ENCODE results near the gene DHRS2.

The DHRS2 gene

DNA sequence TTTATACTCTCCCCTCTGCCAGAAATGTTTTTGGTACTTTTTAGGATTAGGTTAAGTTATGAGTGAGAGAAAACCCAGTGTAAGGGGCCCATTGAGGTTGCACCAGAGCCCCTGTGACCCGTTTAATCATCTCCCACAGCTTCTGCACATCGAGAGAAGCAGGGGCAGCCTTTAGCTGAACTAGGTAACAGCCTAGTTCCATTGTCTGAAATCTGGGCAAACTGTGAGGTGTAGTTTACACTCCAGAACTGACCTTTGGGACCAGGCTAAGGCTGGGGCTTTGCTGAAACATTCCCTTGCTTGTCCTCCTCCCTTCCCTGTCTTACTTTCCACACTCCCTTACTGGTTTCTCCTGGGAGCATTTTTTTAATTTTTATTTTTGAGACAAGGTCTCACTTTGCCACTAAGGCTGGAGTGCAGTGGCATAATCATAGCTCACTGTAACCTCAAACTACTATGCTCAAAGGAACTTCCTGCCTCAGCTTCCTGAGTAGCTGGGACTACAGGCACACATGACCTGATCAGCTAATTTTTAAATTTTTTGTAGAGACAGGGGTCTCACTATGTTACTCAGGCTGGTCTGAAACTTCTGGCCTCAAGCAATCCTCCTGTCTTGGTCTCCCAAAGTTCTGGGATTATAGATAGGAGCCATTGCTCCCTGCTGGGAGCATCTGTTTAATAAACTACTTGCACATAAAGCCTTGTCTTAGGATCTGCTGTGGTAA lies 25.9 kb upstream of the DHRS2 start:
- no peak for ATAC-seq
- TF ChIP-seq ARNTL (CRISPR knock-in tag; IDR thresholded peaks at IDR 0.05; ENCODE audit: borderline replicate concordance, low read depth) (no peak), CSDC2 (CRISPR knock-in tag; IDR thresholded peaks at IDR 0.05) (no peak), ZC3H10 (CRISPR knock-in tag; IDR thresholded peaks at IDR 0.05) (no peak), PPARA (CRISPR knock-in tag; IDR thresholded peaks at IDR 0.05; ENCODE audit: borderline replicate concordance) (no peak), ZNF565 (CRISPR knock-in tag; conservative IDR thresholded peaks at IDR 0.05; ENCODE audit: low read depth) (no peak), ZNF8 (CRISPR knock-in tag; IDR thresholded peaks at IDR 0.05) (no peak), ZFP3 (CRISPR knock-in tag; IDR thresholded peaks at IDR 0.05) (no peak), RARB (CRISPR knock-in tag; IDR thresholded peaks at IDR 0.05) (no peak), TOX (CRISPR knock-in tag; IDR thresholded peaks at IDR 0.05; ENCODE audit: borderline replicate concordance) (no peak), TCF4 (CRISPR knock-in tag; IDR thresholded peaks at IDR 0.05; ENCODE audit: borderline replicate concordance) (no peak), ISL1 (CRISPR knock-in tag; IDR thresholded peaks at IDR 0.05) (no peak), SNAI2 (CRISPR knock-in tag; IDR thresholded peaks at IDR 0.05) (no peak), ESRRG (CRISPR knock-in tag; IDR thresholded peaks at IDR 0.05) (no peak)
- TF ChIP-seq, protein P1, sequence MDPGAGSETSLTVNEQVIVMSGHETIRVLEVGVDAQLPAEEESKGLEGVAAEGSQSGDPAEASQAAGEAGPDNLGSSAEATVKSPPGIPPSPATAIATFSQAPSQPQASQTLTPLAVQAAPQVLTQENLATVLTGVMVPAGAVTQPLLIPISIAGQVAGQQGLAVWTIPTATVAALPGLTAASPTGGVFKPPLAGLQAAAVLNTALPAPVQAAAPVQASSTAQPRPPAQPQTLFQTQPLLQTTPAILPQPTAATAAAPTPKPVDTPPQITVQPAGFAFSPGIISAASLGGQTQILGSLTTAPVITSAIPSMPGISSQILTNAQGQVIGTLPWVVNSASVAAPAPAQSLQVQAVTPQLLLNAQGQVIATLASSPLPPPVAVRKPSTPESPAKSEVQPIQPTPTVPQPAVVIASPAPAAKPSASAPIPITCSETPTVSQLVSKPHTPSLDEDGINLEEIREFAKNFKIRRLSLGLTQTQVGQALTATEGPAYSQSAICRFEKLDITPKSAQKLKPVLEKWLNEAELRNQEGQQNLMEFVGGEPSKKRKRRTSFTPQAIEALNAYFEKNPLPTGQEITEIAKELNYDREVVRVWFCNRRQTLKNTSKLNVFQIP (CRISPR knock-in tag; IDR thresholded peaks at IDR 0.05; ENCODE audit: borderline replicate concordance, low read depth), result no peak
- TF ChIP-seq, protein P2, sequence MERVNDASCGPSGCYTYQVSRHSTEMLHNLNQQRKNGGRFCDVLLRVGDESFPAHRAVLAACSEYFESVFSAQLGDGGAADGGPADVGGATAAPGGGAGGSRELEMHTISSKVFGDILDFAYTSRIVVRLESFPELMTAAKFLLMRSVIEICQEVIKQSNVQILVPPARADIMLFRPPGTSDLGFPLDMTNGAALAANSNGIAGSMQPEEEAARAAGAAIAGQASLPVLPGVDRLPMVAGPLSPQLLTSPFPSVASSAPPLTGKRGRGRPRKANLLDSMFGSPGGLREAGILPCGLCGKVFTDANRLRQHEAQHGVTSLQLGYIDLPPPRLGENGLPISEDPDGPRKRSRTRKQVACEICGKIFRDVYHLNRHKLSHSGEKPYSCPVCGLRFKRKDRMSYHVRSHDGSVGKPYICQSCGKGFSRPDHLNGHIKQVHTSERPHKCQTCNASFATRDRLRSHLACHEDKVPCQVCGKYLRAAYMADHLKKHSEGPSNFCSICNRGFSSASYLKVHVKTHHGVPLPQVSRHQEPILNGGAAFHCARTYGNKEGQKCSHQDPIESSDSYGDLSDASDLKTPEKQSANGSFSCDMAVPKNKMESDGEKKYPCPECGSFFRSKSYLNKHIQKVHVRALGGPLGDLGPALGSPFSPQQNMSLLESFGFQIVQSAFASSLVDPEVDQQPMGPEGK (CRISPR knock-in tag; IDR thresholded peaks at IDR 0.05; ENCODE audit: borderline replicate concordance), result no peak
- TF ChIP-seq, protein P3, sequence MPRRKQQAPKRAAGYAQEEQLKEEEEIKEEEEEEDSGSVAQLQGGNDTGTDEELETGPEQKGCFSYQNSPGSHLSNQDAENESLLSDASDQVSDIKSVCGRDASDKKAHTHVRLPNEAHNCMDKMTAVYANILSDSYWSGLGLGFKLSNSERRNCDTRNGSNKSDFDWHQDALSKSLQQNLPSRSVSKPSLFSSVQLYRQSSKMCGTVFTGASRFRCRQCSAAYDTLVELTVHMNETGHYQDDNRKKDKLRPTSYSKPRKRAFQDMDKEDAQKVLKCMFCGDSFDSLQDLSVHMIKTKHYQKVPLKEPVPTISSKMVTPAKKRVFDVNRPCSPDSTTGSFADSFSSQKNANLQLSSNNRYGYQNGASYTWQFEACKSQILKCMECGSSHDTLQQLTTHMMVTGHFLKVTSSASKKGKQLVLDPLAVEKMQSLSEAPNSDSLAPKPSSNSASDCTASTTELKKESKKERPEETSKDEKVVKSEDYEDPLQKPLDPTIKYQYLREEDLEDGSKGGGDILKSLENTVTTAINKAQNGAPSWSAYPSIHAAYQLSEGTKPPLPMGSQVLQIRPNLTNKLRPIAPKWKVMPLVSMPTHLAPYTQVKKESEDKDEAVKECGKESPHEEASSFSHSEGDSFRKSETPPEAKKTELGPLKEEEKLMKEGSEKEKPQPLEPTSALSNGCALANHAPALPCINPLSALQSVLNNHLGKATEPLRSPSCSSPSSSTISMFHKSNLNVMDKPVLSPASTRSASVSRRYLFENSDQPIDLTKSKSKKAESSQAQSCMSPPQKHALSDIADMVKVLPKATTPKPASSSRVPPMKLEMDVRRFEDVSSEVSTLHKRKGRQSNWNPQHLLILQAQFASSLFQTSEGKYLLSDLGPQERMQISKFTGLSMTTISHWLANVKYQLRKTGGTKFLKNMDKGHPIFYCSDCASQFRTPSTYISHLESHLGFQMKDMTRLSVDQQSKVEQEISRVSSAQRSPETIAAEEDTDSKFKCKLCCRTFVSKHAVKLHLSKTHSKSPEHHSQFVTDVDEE (CRISPR knock-in tag; IDR thresholded peaks at IDR 0.05), result no peak
- TF ChIP-seq, protein P4, sequence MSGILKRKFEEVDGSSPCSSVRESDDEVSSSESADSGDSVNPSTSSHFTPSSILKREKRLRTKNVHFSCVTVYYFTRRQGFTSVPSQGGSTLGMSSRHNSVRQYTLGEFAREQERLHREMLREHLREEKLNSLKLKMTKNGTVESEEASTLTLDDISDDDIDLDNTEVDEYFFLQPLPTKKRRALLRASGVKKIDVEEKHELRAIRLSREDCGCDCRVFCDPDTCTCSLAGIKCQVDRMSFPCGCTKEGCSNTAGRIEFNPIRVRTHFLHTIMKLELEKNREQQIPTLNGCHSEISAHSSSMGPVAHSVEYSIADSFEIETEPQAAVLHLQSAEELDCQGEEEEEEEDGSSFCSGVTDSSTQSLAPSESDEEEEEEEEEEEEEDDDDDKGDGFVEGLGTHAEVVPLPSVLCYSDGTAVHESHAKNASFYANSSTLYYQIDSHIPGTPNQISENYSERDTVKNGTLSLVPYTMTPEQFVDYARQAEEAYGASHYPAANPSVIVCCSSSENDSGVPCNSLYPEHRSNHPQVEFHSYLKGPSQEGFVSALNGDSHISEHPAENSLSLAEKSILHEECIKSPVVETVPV (CRISPR knock-in tag; IDR thresholded peaks at IDR 0.05), result no peak

DNA sequence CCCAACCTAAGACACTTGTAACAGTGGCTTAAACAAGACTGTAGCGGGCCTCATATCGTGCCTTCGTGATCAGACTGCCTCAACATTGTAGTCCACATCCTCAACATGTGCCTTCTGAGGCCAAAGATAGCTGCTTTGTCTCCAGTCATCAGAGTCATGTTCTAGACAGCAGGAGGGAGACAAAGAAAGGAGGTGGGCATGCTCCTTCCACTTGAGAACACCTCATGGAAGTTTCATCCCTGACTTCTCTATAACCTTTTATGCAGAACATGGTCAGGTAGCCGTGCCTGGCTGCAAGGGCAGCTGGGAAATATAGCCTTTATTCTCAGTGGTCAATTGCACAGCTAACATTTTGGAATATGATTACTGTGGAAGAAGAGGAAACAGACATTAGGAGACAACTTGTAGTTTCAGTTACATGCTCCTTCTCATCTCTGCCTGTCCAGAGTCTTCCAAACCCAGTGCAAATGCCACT lies 25.3 kb upstream of the DHRS2 start:
- ATAC-seq, result no peak

DNA sequence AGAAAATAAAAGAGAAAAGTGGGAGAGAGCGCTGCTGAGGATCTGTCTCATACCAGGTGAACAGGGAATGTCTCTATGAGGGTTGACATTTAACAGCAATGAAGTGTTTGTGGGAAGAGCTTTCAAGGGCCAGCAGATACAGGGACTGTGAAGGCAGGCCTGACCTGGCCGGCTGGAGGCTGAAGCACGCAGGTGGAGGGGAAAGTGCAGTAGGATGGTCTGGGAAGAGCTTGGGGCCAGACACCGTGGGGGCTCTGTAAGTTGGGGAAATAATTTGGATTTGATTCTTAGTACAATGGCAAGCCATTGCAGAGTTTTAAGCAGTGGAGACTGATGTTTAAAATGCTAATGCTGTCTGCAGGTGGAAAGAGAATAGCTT lies 23.8 kb upstream of the DHRS2 start:
- ATAC-seq, result no peak
- TF ChIP-seq ISL1 (CRISPR knock-in tag; IDR thresholded peaks at IDR 0.05) (no peak), OSR1 (CRISPR knock-in tag; IDR thresholded peaks at IDR 0.05) (no peak), ZNF8 (CRISPR knock-in tag; IDR thresholded peaks at IDR 0.05) (no peak), TOX (CRISPR knock-in tag; IDR thresholded peaks at IDR 0.05; ENCODE audit: borderline replicate concordance) (no peak), ZNF565 (CRISPR knock-in tag; conservative IDR thresholded peaks at IDR 0.05; ENCODE audit: low read depth) (no peak), RARB (CRISPR knock-in tag; IDR thresholded peaks at IDR 0.05) (no peak), ZC3H10 (CRISPR knock-in tag; IDR thresholded peaks at IDR 0.05) (no peak)
- TF ChIP-seq, protein P1 (CRISPR knock-in tag; IDR thresholded peaks at IDR 0.05; ENCODE audit: borderline replicate concordance, low read depth), result no peak
- TF ChIP-seq, protein P2 (CRISPR knock-in tag; IDR thresholded peaks at IDR 0.05; ENCODE audit: borderline replicate concordance), result no peak
- TF ChIP-seq, protein P4 (CRISPR knock-in tag; IDR thresholded peaks at IDR 0.05), result no peak

More for the DNA sequence above, 25.3 kb upstream of the DHRS2 start:
- TF ChIP-seq TCF4 (CRISPR knock-in tag; IDR thresholded peaks at IDR 0.05; ENCODE audit: borderline replicate concordance) (no peak), ISL1 (CRISPR knock-in tag; IDR thresholded peaks at IDR 0.05) (no peak), PPARA (CRISPR knock-in tag; IDR thresholded peaks at IDR 0.05; ENCODE audit: borderline replicate concordance) (no peak), ZNF565 (CRISPR knock-in tag; conservative IDR thresholded peaks at IDR 0.05; ENCODE audit: low read depth) (no peak), RARB (CRISPR knock-in tag; IDR thresholded peaks at IDR 0.05) (no peak), ZC3H10 (CRISPR knock-in tag; IDR thresholded peaks at IDR 0.05) (no peak)

All from SK-N-SH treated with all-trans-retinoic acid at 6 μM for 48 hours (cell line).